Endothelial cell of umbilical vein (primary cell): Measurements from ENCODE around the gene SCAP. TPM values are rescaled to one million over a fixed set of nuclear protein-coding genes. Genes with fewer than 3 reads are reported as not detected.

Source experiments
- BruUV-seq: library from RNA; stranded (reverse); fragments of 400-500 nt; replicated peaks from 2 replicates; lab custom pipeline; 2021; lab: Mats Ljungman, UMichigan
- CTCF ChIA-PET: fragments of 300-600, 350-600 bp; sonication (Branson Sonifier 250); formaldehyde crosslinking; loops from one replicate; lab custom pipeline; 2021; ENCODE audit warnings: antibody characterized with exemption, inconsistent platforms; lab: Charles Lee
- POLR2A ChIA-PET: fragments of 300-600, 350-600 bp; sonication (Branson Sonifier 250); formaldehyde crosslinking; loops from one replicate; lab custom pipeline; 2021; ENCODE audit warnings: antibody characterized with exemption, inconsistent platforms; lab: Charles Lee
- DNase-seq: peaks from one replicate; pipeline ENCODE4 v3.0.0-alpha.2; 2011; ENCODE audit warnings: low read depth, low spot score
- FAIRE-seq: peaks from 2 replicates; lab custom pipeline; 2011; peaks lifted over from hg19 to GRCh38; lab: Jason Lieb, UNC
- H2AFZ ChIP-seq: 2 replicates; pipeline ENCODE4 v1.6.0; 2012; ENCODE audit warnings: low read depth, low read length, control low read depth, inconsistent platforms
- H3K27ac ChIP-seq: 2 replicates; pipeline ENCODE4 v1.5.1; 2011; ENCODE audit warnings: low read depth, mild to moderate bottlenecking, control low read depth, low read length, moderate library complexity; ENCODE audit not compliant: insufficient read depth
- H3K27me3 ChIP-seq, 2 experiments: 2 replicates each; pipeline versions ENCODE4 v1.6.0 to v1.6.1; 2011; ENCODE audit warnings: low read length in 2 of 2, mixed read lengths in 1 of 2; ENCODE audit not compliant: control insufficient read depth in 2 of 2, insufficient read depth in 2 of 2
- H3K36me3 ChIP-seq, 2 experiments: 2 replicates in 1 of 2; 3 replicates in 1 of 2; pipeline ENCODE4 v1.5.1; 2011; ENCODE audit warnings: low read length in 2 of 2, mild to moderate bottlenecking in 1 of 2, moderate library complexity in 1 of 2; ENCODE audit not compliant: control insufficient read depth in 2 of 2, insufficient read depth in 2 of 2; ENCODE audit errors: extremely low read depth in 1 of 2
- H3K4me1 ChIP-seq: 3 replicates; pipeline ENCODE4 v1.5.1; 2011; ENCODE audit warnings: mild to moderate bottlenecking, low read length; ENCODE audit not compliant: control insufficient read depth, insufficient read depth; ENCODE audit errors: extremely low read depth
- H3K4me2 ChIP-seq: 2 replicates; pipeline ENCODE4 v1.6.1; 2011; ENCODE audit warnings: low read length, control low read depth, mixed read lengths; ENCODE audit not compliant: insufficient read depth
- H3K4me3 ChIP-seq, 3 experiments: fragments of 200-600 bp in 1 of 3; sonication (generic), shearing (Covaris generic) in 1 of 3; replicated peaks in 1 of 3; 2 replicates each; pipeline ENCODE4 v1.5.1; 2011 to 2016; ENCODE audit warnings: control low read depth in 3 of 3, low read length in 3 of 3, mild to moderate bottlenecking in 2 of 3, inconsistent platforms in 1 of 3, low read depth in 1 of 3, moderate library complexity in 1 of 3; ENCODE audit not compliant: insufficient read depth in 1 of 3
- H3K79me2 ChIP-seq: 2 replicates; pipeline ENCODE4 v1.6.0; 2012; ENCODE audit warnings: low read length, inconsistent platforms; ENCODE audit not compliant: control insufficient read depth, insufficient read depth
- H3K9ac ChIP-seq: replicated peaks from 2 replicates; pipeline ENCODE3; 2011; ENCODE audit warnings: low read length, control low read depth; ENCODE audit not compliant: insufficient read depth; ENCODE audit errors: extremely low read depth
- H3K9me1 ChIP-seq: replicated peaks from 3 replicates; pipeline ENCODE4 v1.6.0; 2011; ENCODE audit warnings: mild to moderate bottlenecking, low read length; ENCODE audit not compliant: control insufficient read depth, insufficient read depth; ENCODE audit errors: extremely low read depth
- H3K9me3 ChIP-seq: replicated peaks from 2 replicates; pipeline ENCODE4 v1.5.1; 2012; ENCODE audit warnings: low read length, inconsistent platforms; ENCODE audit not compliant: control insufficient read depth, insufficient read depth
- H4K20me1 ChIP-seq: replicated peaks from 2 replicates; pipeline ENCODE3; 2011; ENCODE audit warnings: mild to moderate bottlenecking, low read length; ENCODE audit not compliant: control insufficient read depth, insufficient read depth; ENCODE audit errors: extremely low read depth
- CTCF ChIP-seq, 2 donors: IDR thresholded peaks; 1 replicate in 1 of 2; 2 replicates in 1 of 2; pipeline ENCODE4 v1.5.1; 2011; ENCODE audit warnings: low read length in 2 of 2, mild to moderate bottlenecking in 2 of 2, moderate library complexity in 2 of 2, control low read depth in 1 of 2, inconsistent platforms in 1 of 2, low read depth in 1 of 2; ENCODE audit not compliant: insufficient read depth in 1 of 2; ENCODE audit errors: extremely low read depth in 1 of 2
- EZH2 ChIP-seq: IDR thresholded peaks from 2 replicates; pipeline ENCODE4 v1.6.1; 2012; ENCODE audit warnings: borderline replicate concordance, low read depth, mild to moderate bottlenecking, moderate library complexity, low read length, inconsistent platforms; ENCODE audit not compliant: severe bottlenecking
- FOS ChIP-seq: IDR thresholded peaks from 2 replicates; pipeline ENCODE4 v1.6.1; 2011; ENCODE audit warnings: mild to moderate bottlenecking, low read length, moderate library complexity, borderline replicate concordance; ENCODE audit not compliant: insufficient read depth
- GATA2 ChIP-seq: IDR thresholded peaks from 2 replicates; pipeline ENCODE4 v1.7.0; 2011; ENCODE audit warnings: low read depth, mild to moderate bottlenecking, moderate library complexity, mixed read lengths, low read length; ENCODE audit not compliant: insufficient read length, insufficient read depth
- JUN ChIP-seq: IDR thresholded peaks from 2 replicates; pipeline ENCODE4 v1.6.1; 2011; ENCODE audit warnings: borderline replicate concordance, low read depth; ENCODE audit not compliant: insufficient read length, insufficient read depth
- MAX ChIP-seq: IDR thresholded peaks from 2 replicates; pipeline ENCODE4 v1.6.1; 2011; ENCODE audit not compliant: insufficient read depth, insufficient read length
- MYC ChIP-seq: IDR thresholded peaks from one replicate; pipeline ENCODE4 v1.6.1; 2011; ENCODE audit warnings: mild to moderate bottlenecking, low read depth, low read length
- POLR2A ChIP-seq: IDR thresholded peaks from 2 replicates; pipeline ENCODE4 v1.6.1; 2012; ENCODE audit warnings: low read depth, mild to moderate bottlenecking, control low read depth, low read length
- POLR2AphosphoS5 ChIP-seq: IDR thresholded peaks from 2 replicates; pipeline ENCODE4 v1.6.1; 2012; ENCODE audit warnings: low read depth, mild to moderate bottlenecking, control low read depth, low read length, moderate library complexity; ENCODE audit not compliant: insufficient read depth
- dilution Hi-C: fragments of 300-500 bp; cut with MboI; formaldehyde crosslinking; loops from one replicate; pipeline ENCODE4 v1.15.0; 2019; ENCODE audit warnings: low sequenced_read_pairs; ENCODE audit not compliant: extremely low pct_ligation_motif_present
- intact Hi-C: fragments of 100-400 bp; cut with micrococcal nuclease; formaldehyde crosslinking; loops from one replicate; pipeline ENCODE4 v1.10.0; 2022
- polyA plus RNA-seq, 4 experiments: library from polyadenylated mRNA; depleted of rRNA in 3 of 4; stranded (reverse) in 3 of 4; unstranded in 1 of 4; fragments of >200 nt; gene quantifications; 2 replicates each; pipeline versions ENCODE4 v1.2.1 to v1.2.3, GENCODE V29; 2011 to 2012; ENCODE audit warnings: missing spikeins in 1 of 4
- total RNA-seq: library from RNA; stranded (reverse); gene quantifications from 2 replicates; pipeline ENCODE4 v1.2.3, GENCODE V29; 2021

SCAP gene
- total and polyA plus RNA-seq, 2 donors (not counting 3 experiments of a cell fraction or from before 2014, with no cell fraction given), result 34.7 to 59.0 TPM

- no peak for TF ChIP-seq GATA2
- TF ChIP-seq MAX, result no peak
- TF ChIP-seq POLR2A, result no peak
- no peak for TF ChIP-seq FOS
- no peak for TF ChIP-seq MYC
- no peak for TF ChIP-seq POLR2AphosphoS5
- no peak for TF ChIP-seq JUN
- TF ChIP-seq CTCF (IDR thresholded peaks at IDR 0.05; ENCODE audit: extremely low read depth in 1 of 2, insufficient read depth in 1 of 2, low read depth in 1 of 2, low read length in 2 of 2), result no peak
- TF ChIP-seq EZH2, result no peak
- no peaks in the 10 kb centered on the region for H3K79me2 ChIP-seq
- H3K27ac ChIP-seq, result no peak overlapping the region
- no peak overlapping the region for H3K4me3 ChIP-seq
- dilution Hi-C loops (no loop called here), intact Hi-C loops (no loop called here)
- H3K4me1 ChIP-seq, result no peaks in the 10 kb centered on the region
- no peak for FAIRE-seq
- DNase-seq, result no peak
- no peaks in the 10 kb centered on the region for H4K20me1 ChIP-seq
- CTCF ChIA-PET, result interaction anchor here (0.7 kb wide), 1 partner anchor 10 kb away, joined by 4 read pairs; no protein-coding TSS in a partner anchor
- POLR2A ChIA-PET, result no interaction called here
- no peak overlapping the region for H3K9ac ChIP-seq
- no peaks in the 10 kb centered on the region for H3K9me1 ChIP-seq
- H2AFZ ChIP-seq, result no peak overlapping the region
- no peaks in the 10 kb centered on the region for H3K9me3 ChIP-seq
- peaks cover 0 to 13% of the 10 kb centered on the region in 2 experiments for H3K36me3 ChIP-seq
- no peak overlapping the region for H3K4me2 ChIP-seq
- no peaks in the 10 kb centered on the region for H3K27me3 ChIP-seq
- no TSS peak for BruUV-seq
Measured at GRCh38 chr3:47431225-47431624, 44.5 kb downstream of the SCAP start.
